Stimulated activated CD4-positive, alpha-beta T cell treated with anti-CD3 and anti-CD28 coated beads, Interleukin-12 subunit alpha, Interleukin-12 subunit beta, amount 100 ng/mL, for 24 hours (primary cell): ENCODE measurements around the gene ZG16.
"Not testable (repeated sequence)": the region's sequence is repeated elsewhere in the genome, so short reads cannot be mapped to it uniquely, and the experiment has no call there.

Experiments used
- DNase-seq, 2 experiments: peaks; one replicate each; pipeline ENCODE4 v3.0.0-alpha.2; 2020; ENCODE audit warnings: low read depth in 2 of 2

The ZG16 gene

GRCh38 chr16:29787155-29787554 is 9.1 kb downstream of the ZG16 start:
- not testable (repeated sequence) for DNase-seq

- DNase-seq: no peak
Measured at GRCh38 chr16:29789775-29790182, 11.7 kb downstream of the ZG16 start.

GRCh38 chr16:29790183-29790948 is 12.3 kb downstream of the ZG16 start, which contains the start of gene KIF22:
KIF22 (plus strand) TSS chr16:29790751; CDS start chr16:29790760, 9 bp downstream.
- peak; percentile 99 to 100 for DNase-seq

GRCh38 chr16:29790949-29791844 is 13.1 kb downstream of the ZG16 start:
- DNase-seq: no peak

- DNase-seq: no peak
Measured at GRCh38 chr16:29791845-29792807, 14.1 kb downstream of the ZG16 start.

- DNase-seq: not testable (repeated sequence)
Measured at GRCh38 chr16:29793153-29793552, 15.1 kb downstream of the ZG16 start.

GRCh38 chr16:29794231-29794710 is 16.2 kb downstream of the ZG16 start:
- DNase-seq: no peak

GRCh38 chr16:29802416-29802935 is 24.4 kb downstream of the ZG16 start:
- no peak for DNase-seq

- no peak for DNase-seq
Measured at GRCh38 chr16:29804020-29804419, 26.0 kb downstream of the ZG16 start.

- no peak for DNase-seq
Measured at GRCh38 chr16:29804455-29805231, 26.6 kb downstream of the ZG16 start.

- peak; percentile 93 to 96 for DNase-seq
Measured at GRCh38 chr16:29805232-29806098, 27.4 kb downstream of the ZG16 start.

- peak; percentile 61 to 67 for DNase-seq
Measured at GRCh38 chr16:29806099-29806579, 28.1 kb downstream of the ZG16 start, which contains the start of gene MAZ. MAZ (plus strand) TSS chr16:29806529; CDS start chr16:29806702, 173 bp downstream.

GRCh38 chr16:29806641-29807425 is 28.8 kb downstream of the ZG16 start:
- peak in 1 of 2 experiments; percentile 63 for DNase-seq

- peak; percentile 80 to 91 for DNase-seq
Measured at GRCh38 chr16:29807426-29808218, 29.6 kb downstream of the ZG16 start.

- DNase-seq: no peak
Measured at GRCh38 chr16:29808219-29808900, 30.3 kb downstream of the ZG16 start.

- no peak for DNase-seq
Measured at GRCh38 chr16:29809031-29809747, 31.1 kb downstream of the ZG16 start.
